ENCODE measurements around the gene ARHGEF7.

The ARHGEF7 gene

DNA sequence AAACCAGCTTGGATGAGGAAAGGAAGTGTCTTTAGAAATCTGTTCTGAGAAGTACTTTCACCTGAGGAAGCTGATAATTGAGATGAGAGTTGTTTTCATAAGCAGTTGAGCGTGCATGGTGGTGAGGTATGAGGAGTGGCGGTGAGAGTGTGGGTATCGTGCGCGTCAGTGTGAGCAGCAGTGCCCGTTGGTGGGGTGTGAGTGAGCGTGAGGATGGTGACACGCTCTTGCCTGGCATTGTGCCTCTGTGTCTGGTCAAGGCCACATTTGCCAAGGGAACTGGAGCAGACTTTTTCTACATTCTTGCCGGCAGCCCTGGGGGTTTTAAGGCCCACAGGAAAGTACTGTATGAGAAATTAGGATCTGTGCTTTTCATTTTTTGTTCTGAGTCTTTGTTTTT, 168.9 kb downstream of the ARHGEF7 start:
- Histone ChIP-seq H3K27ac (no peak overlapping the region), H3K36me3 (peaks cover 72% of the 10 kb centered on the region), H3K9me3 (ENCODE audit: severe bottlenecking) (no peaks in the 10 kb centered on the region), H3K4me3 (ENCODE audit: low read depth, low read length) (no peak overlapping the region), H3K27me3 (ENCODE audit: insufficient read depth, low read depth, severe bottlenecking) (no peaks in the 10 kb centered on the region)
- TF ChIP-seq, protein P1, sequence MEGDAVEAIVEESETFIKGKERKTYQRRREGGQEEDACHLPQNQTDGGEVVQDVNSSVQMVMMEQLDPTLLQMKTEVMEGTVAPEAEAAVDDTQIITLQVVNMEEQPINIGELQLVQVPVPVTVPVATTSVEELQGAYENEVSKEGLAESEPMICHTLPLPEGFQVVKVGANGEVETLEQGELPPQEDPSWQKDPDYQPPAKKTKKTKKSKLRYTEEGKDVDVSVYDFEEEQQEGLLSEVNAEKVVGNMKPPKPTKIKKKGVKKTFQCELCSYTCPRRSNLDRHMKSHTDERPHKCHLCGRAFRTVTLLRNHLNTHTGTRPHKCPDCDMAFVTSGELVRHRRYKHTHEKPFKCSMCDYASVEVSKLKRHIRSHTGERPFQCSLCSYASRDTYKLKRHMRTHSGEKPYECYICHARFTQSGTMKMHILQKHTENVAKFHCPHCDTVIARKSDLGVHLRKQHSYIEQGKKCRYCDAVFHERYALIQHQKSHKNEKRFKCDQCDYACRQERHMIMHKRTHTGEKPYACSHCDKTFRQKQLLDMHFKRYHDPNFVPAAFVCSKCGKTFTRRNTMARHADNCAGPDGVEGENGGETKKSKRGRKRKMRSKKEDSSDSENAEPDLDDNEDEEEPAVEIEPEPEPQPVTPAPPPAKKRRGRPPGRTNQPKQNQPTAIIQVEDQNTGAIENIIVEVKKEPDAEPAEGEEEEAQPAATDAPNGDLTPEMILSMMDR (IDR thresholded peaks at IDR 0.05; ENCODE audit: low read depth, low read length), result no peak
- no peak for DNase-seq

DNA sequence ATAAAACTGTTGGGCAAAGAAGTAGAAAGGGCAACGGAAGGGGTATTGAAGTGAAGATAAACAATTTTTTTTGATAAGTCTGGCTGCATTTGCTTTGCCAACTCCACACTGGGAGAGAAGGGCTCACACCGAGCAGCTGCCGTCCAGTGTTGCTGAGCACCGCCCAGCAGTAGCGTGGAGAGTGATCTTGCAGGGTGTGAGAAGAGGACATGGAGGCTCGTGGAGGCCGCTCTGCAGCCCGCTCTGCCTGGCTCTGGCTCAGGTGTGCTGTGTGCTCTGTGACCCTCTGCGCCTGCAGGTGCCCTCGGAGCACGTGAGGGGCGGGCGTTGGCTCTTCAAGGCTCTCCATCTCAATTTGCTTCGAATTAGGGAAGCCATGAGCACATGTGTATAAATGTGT, 169.5 kb downstream of the ARHGEF7 start:
- Histone ChIP-seq H3K27me3 (ENCODE audit: insufficient read depth, low read depth, severe bottlenecking) (no peaks in the 10 kb centered on the region), H3K27ac (no peak overlapping the region), H3K36me3 (peaks cover 70% of the 10 kb centered on the region), H3K4me3 (ENCODE audit: low read depth, low read length) (no peak overlapping the region), H3K9me3 (ENCODE audit: severe bottlenecking) (no peaks in the 10 kb centered on the region)
- TF ChIP-seq, protein P1 (IDR thresholded peaks at IDR 0.05; ENCODE audit: low read depth, low read length), result no peak
- DNase-seq, result no peak

DNA sequence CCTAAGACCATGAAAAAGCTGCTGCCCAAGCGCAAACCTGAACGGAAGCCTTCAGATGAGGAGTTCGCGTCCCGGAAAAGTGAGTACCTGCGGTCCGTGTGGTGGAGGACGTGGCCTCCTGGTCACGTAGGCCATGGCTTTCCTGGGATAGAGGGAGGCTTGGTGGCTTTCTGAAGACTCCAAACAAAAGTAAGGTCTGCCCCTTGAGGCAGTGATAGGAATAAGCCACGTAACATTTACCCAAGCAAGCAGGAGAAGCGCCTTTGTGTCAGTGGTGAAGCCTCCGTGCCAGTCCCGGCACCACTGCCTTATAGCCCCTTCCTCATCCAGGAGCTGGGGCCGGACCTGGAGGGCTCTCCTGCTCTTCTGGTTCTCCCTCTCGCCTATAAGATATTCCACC, 171.1 kb downstream of the ARHGEF7 start:
- TF ChIP-seq, protein P1 (IDR thresholded peaks at IDR 0.05; ENCODE audit: low read depth, low read length), result peak; percentile 28; the same call in 1 of the 2 replicates
- peaks cover 74% of the 10 kb centered on the region for H3K36me3 ChIP-seq
- H3K4me3 ChIP-seq (ENCODE audit: low read depth, low read length), result no peak overlapping the region
- no peaks in the 10 kb centered on the region for H3K27me3 ChIP-seq (ENCODE audit: insufficient read depth, low read depth, severe bottlenecking)
- no peak for DNase-seq
- H3K27ac ChIP-seq, result no peak overlapping the region
- H3K9me3 ChIP-seq (ENCODE audit: severe bottlenecking), result no peaks in the 10 kb centered on the region

DNA sequence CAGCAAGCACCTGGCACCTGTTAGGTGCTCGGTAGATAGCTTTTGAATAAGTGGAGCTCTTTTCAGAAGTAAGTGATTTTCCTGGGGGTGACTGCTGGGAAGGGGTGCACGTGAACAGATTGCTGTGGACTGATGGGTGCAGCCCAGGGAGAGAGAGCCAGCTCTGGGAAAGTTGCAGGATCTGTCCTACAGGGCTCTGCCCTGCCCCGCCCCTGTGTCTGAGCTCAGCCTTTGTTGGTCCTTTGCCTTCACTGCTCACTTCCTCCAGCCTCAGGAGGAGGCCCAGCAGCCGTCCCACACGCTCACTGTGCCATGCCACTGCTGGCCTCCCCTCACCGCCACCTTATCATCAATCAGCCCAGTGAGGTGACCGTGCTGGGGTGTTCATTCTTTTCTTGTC, 171.6 kb downstream of the ARHGEF7 start:
- peaks cover 74% of the 10 kb centered on the region for H3K36me3 ChIP-seq
- no peak for DNase-seq
- H3K27ac ChIP-seq, result no peak overlapping the region
- no peaks in the 10 kb centered on the region for H3K9me3 ChIP-seq (ENCODE audit: severe bottlenecking)
- TF ChIP-seq, protein P1 (IDR thresholded peaks at IDR 0.05; ENCODE audit: low read depth, low read length), result no peak
- no peaks in the 10 kb centered on the region for H3K27me3 ChIP-seq (ENCODE audit: insufficient read depth, low read depth, severe bottlenecking)
- no peak overlapping the region for H3K4me3 ChIP-seq (ENCODE audit: low read depth, low read length)

DNA sequence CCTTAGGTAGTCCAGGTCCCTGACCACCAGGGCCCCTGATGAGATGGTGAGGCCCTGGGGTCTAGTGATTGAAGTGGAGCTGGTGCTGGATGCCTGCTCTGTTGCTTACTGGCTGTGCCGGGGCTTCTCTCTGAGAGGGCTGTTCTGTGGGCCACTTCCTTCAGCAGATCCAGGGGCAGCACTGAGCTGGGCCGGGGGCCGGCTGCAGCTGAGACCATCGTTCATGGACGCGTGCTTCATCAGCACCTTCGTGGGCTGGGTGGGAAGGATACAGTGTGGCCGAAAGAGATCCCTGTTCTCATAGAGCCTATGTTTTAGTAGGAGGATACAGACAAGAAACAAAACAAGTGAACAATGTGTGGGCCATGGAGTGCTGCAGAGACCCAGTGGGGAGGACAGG, 172.1 kb downstream of the ARHGEF7 start:
- Histone ChIP-seq H3K27ac (no peak overlapping the region), H3K9me3 (ENCODE audit: severe bottlenecking) (no peaks in the 10 kb centered on the region), H3K36me3 (peaks cover 74% of the 10 kb centered on the region), H3K4me3 (ENCODE audit: low read depth, low read length) (no peak overlapping the region), H3K27me3 (ENCODE audit: insufficient read depth, low read depth, severe bottlenecking) (no peaks in the 10 kb centered on the region)
- TF ChIP-seq, protein P1 (IDR thresholded peaks at IDR 0.05; ENCODE audit: low read depth, low read length), result no peak
- DNase-seq, result no peak

DNA sequence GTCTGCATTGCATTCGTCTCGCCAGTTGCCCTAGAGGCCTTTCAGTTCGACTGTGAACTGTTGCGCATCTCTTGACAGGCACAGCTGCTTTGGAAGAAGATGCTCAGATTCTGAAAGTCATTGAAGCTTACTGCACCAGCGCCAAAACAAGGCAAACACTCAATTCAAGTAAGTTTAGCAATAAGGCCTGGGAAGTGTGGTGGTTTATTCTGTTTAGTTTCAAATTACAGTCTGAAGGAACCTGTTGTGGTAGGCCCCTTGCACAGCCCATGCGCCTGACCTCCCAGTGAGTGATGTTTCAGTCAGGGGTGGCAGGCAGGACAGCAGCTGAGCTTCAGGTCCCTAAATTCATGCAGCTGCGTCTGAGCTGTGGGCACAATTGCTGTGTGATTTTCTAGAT, 173.2 kb downstream of the ARHGEF7 start:
- H3K36me3 ChIP-seq, result peaks cover 72% of the 10 kb centered on the region
- no peaks in the 10 kb centered on the region for H3K9me3 ChIP-seq (ENCODE audit: severe bottlenecking)
- no peak overlapping the region for H3K4me3 ChIP-seq (ENCODE audit: low read depth, low read length)
- H3K27me3 ChIP-seq (ENCODE audit: insufficient read depth, low read depth, severe bottlenecking), result no peaks in the 10 kb centered on the region
- H3K27ac ChIP-seq, result no peak overlapping the region
- no peak for DNase-seq
- TF ChIP-seq, protein P1 (IDR thresholded peaks at IDR 0.05; ENCODE audit: low read depth, low read length), result no peak

All from WERI-Rb-1 (cell line).